Esophagus squamous epithelium (tissue), 4 donors: ENCODE data around the gene SOWAHA.

Experiments
- POLR2A ChIP-seq, 4 donors: fragments of 450-650 bp; IDR thresholded peaks; one replicate each; pipeline ENCODE4 v1.6.1; 2017; ENCODE audit warnings: antibody characterized with exemption in 4 of 4, mild to moderate bottlenecking in 4 of 4, moderate library complexity in 3 of 4
- TF ChIP-seq, protein P1 (sequence below), 6 experiments: fragments of 450-650 bp in 4 of 6; fragments of 200-600 bp in 2 of 6; sonication (generic) in 2 of 6; IDR thresholded peaks; one replicate each; pipeline ENCODE4 v1.5.1; 2016 to 2019; ENCODE audit warnings: antibody characterized with exemption in 6 of 6, mild to moderate bottlenecking in 4 of 6, moderate library complexity in 4 of 6

- TF ChIP-seq, protein P1, sequence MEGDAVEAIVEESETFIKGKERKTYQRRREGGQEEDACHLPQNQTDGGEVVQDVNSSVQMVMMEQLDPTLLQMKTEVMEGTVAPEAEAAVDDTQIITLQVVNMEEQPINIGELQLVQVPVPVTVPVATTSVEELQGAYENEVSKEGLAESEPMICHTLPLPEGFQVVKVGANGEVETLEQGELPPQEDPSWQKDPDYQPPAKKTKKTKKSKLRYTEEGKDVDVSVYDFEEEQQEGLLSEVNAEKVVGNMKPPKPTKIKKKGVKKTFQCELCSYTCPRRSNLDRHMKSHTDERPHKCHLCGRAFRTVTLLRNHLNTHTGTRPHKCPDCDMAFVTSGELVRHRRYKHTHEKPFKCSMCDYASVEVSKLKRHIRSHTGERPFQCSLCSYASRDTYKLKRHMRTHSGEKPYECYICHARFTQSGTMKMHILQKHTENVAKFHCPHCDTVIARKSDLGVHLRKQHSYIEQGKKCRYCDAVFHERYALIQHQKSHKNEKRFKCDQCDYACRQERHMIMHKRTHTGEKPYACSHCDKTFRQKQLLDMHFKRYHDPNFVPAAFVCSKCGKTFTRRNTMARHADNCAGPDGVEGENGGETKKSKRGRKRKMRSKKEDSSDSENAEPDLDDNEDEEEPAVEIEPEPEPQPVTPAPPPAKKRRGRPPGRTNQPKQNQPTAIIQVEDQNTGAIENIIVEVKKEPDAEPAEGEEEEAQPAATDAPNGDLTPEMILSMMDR (IDR thresholded peaks at IDR 0.05) = no peak
- TF ChIP-seq POLR2A (IDR thresholded peaks at IDR 0.05) = no peak
Observed at GRCh38 chr5:132787076-132787475, 26.0 kb upstream of the SOWAHA start.
